Endothelial cell of umbilical vein (primary cell): ENCODE data around the gene NFILZ. TPM values are rescaled to one million over a fixed set of nuclear protein-coding genes. Genes with fewer than 3 reads are reported as not detected.

Experiments
- BruUV-seq: library from RNA; stranded (reverse); fragments of 400-500 nt; replicated peaks from 2 replicates; lab custom pipeline; 2021; lab: Mats Ljungman, UMichigan
- CTCF ChIA-PET: fragments of 300-600, 350-600 bp; sonication (Branson Sonifier 250); formaldehyde crosslinking; loops from one replicate; lab custom pipeline; 2021; ENCODE audit warnings: antibody characterized with exemption, inconsistent platforms; lab: Charles Lee
- POLR2A ChIA-PET: fragments of 300-600, 350-600 bp; sonication (Branson Sonifier 250); formaldehyde crosslinking; loops from one replicate; lab custom pipeline; 2021; ENCODE audit warnings: antibody characterized with exemption, inconsistent platforms; lab: Charles Lee
- DNase-seq: peaks from one replicate; pipeline ENCODE4 v3.0.0-alpha.2; 2011; ENCODE audit warnings: low read depth, low spot score
- FAIRE-seq: peaks from 2 replicates; lab custom pipeline; 2011; peaks lifted over from hg19 to GRCh38; lab: Jason Lieb, UNC
- H2AFZ ChIP-seq: 2 replicates; pipeline ENCODE4 v1.6.0; 2012; ENCODE audit warnings: low read depth, low read length, control low read depth, inconsistent platforms
- H3K27ac ChIP-seq: 2 replicates; pipeline ENCODE4 v1.5.1; 2011; ENCODE audit warnings: low read depth, mild to moderate bottlenecking, control low read depth, low read length, moderate library complexity; ENCODE audit not compliant: insufficient read depth
- H3K27me3 ChIP-seq, 2 experiments: 2 replicates each; pipeline versions ENCODE4 v1.6.0 to v1.6.1; 2011; ENCODE audit warnings: low read length in 2 of 2, mixed read lengths in 1 of 2; ENCODE audit not compliant: control insufficient read depth in 2 of 2, insufficient read depth in 2 of 2
- H3K36me3 ChIP-seq, 2 experiments: 2 replicates in 1 of 2; 3 replicates in 1 of 2; pipeline ENCODE4 v1.5.1; 2011; ENCODE audit warnings: low read length in 2 of 2, mild to moderate bottlenecking in 1 of 2, moderate library complexity in 1 of 2; ENCODE audit not compliant: control insufficient read depth in 2 of 2, insufficient read depth in 2 of 2; ENCODE audit errors: extremely low read depth in 1 of 2
- H3K4me1 ChIP-seq: 3 replicates; pipeline ENCODE4 v1.5.1; 2011; ENCODE audit warnings: mild to moderate bottlenecking, low read length; ENCODE audit not compliant: control insufficient read depth, insufficient read depth; ENCODE audit errors: extremely low read depth
- H3K4me2 ChIP-seq: 2 replicates; pipeline ENCODE4 v1.6.1; 2011; ENCODE audit warnings: low read length, control low read depth, mixed read lengths; ENCODE audit not compliant: insufficient read depth
- H3K4me3 ChIP-seq, 3 experiments: fragments of 200-600 bp in 1 of 3; sonication (generic), shearing (Covaris generic) in 1 of 3; replicated peaks in 1 of 3; 2 replicates each; pipeline ENCODE4 v1.5.1; 2011 to 2016; ENCODE audit warnings: control low read depth in 3 of 3, low read length in 3 of 3, mild to moderate bottlenecking in 2 of 3, inconsistent platforms in 1 of 3, low read depth in 1 of 3, moderate library complexity in 1 of 3; ENCODE audit not compliant: insufficient read depth in 1 of 3
- H3K79me2 ChIP-seq: 2 replicates; pipeline ENCODE4 v1.6.0; 2012; ENCODE audit warnings: low read length, inconsistent platforms; ENCODE audit not compliant: control insufficient read depth, insufficient read depth
- H3K9ac ChIP-seq: replicated peaks from 2 replicates; pipeline ENCODE3; 2011; ENCODE audit warnings: low read length, control low read depth; ENCODE audit not compliant: insufficient read depth; ENCODE audit errors: extremely low read depth
- H3K9me1 ChIP-seq: replicated peaks from 3 replicates; pipeline ENCODE4 v1.6.0; 2011; ENCODE audit warnings: mild to moderate bottlenecking, low read length; ENCODE audit not compliant: control insufficient read depth, insufficient read depth; ENCODE audit errors: extremely low read depth
- H3K9me3 ChIP-seq: replicated peaks from 2 replicates; pipeline ENCODE4 v1.5.1; 2012; ENCODE audit warnings: low read length, inconsistent platforms; ENCODE audit not compliant: control insufficient read depth, insufficient read depth
- H4K20me1 ChIP-seq: replicated peaks from 2 replicates; pipeline ENCODE3; 2011; ENCODE audit warnings: mild to moderate bottlenecking, low read length; ENCODE audit not compliant: control insufficient read depth, insufficient read depth; ENCODE audit errors: extremely low read depth
- FOS ChIP-seq: IDR thresholded peaks from 2 replicates; pipeline ENCODE4 v1.6.1; 2011; ENCODE audit warnings: mild to moderate bottlenecking, low read length, moderate library complexity, borderline replicate concordance; ENCODE audit not compliant: insufficient read depth
- GATA2 ChIP-seq: IDR thresholded peaks from 2 replicates; pipeline ENCODE4 v1.7.0; 2011; ENCODE audit warnings: low read depth, mild to moderate bottlenecking, moderate library complexity, mixed read lengths, low read length; ENCODE audit not compliant: insufficient read length, insufficient read depth
- POLR2AphosphoS5 ChIP-seq: IDR thresholded peaks from 2 replicates; pipeline ENCODE4 v1.6.1; 2012; ENCODE audit warnings: low read depth, mild to moderate bottlenecking, control low read depth, low read length, moderate library complexity; ENCODE audit not compliant: insufficient read depth
- dilution Hi-C: fragments of 300-500 bp; cut with MboI; formaldehyde crosslinking; loops from one replicate; pipeline ENCODE4 v1.15.0; 2019; ENCODE audit warnings: low sequenced_read_pairs; ENCODE audit not compliant: extremely low pct_ligation_motif_present
- intact Hi-C: fragments of 100-400 bp; cut with micrococcal nuclease; formaldehyde crosslinking; loops from one replicate; pipeline ENCODE4 v1.10.0; 2022
- polyA plus RNA-seq, 4 experiments: library from polyadenylated mRNA; depleted of rRNA in 3 of 4; stranded (reverse) in 3 of 4; unstranded in 1 of 4; fragments of >200 nt; gene quantifications; 2 replicates each; pipeline versions ENCODE4 v1.2.1 to v1.2.3, GENCODE V29; 2011 to 2012; ENCODE audit warnings: missing spikeins in 1 of 4
- total RNA-seq: library from RNA; stranded (reverse); gene quantifications from 2 replicates; pipeline ENCODE4 v1.2.3, GENCODE V29; 2021
- TF ChIP-seq, protein P1 (sequence below), 2 donors: IDR thresholded peaks; 1 replicate in 1 of 2; 2 replicates in 1 of 2; pipeline ENCODE4 v1.5.1; 2011; ENCODE audit warnings: low read length in 2 of 2, mild to moderate bottlenecking in 2 of 2, moderate library complexity in 2 of 2, control low read depth in 1 of 2, inconsistent platforms in 1 of 2, low read depth in 1 of 2; ENCODE audit not compliant: insufficient read depth in 1 of 2; ENCODE audit errors: extremely low read depth in 1 of 2
- TF ChIP-seq, protein P2 (sequence below): IDR thresholded peaks from 2 replicates; pipeline ENCODE4 v1.6.1; 2011; ENCODE audit not compliant: insufficient read depth, insufficient read length

NFILZ gene
- total and polyA plus RNA-seq, 2 donors (not counting 3 experiments of a cell fraction or from before 2014, with no cell fraction given) = not detected

DNA sequence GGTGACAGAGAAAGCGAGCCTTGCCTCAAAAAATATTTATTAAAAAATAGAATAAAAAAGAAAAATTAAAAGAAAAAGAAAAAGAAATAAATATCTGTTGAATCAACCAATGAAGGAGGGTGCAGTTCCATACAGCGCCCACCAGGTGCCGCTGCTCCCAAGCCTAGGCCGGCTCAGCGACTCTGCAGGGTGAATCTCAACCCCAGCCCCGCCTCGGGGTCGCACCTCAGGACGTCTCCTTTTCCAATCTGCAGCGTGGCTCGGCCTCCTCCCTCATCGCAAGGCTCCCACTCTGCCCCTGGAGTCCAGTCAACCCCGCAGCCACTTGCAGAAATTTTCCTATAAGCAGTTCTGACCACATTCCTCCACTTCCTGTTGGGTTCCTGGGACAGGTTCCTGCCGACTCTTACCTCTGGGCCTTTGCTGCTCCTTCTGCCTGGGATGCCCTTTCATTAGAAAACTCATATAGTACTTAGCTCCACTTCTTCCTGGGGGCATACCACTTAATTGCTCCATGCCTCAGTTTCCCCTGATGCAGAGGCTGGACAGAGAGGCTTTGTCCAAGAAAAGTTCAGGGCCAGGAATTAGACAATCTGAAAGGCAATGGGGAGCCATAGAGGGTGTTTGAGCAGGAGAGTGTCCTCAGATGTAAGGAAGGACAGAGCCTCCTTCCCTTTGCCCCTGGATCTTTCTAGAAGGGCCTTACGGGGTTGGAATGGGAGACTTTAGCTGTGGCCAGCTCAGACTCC, 24.3 kb downstream of the NFILZ start:
- peak; percentile 37 for FAIRE-seq
- peak; percentile 35 for DNase-seq
- POLR2A ChIA-PET = no interaction called here
- no peak overlapping the region for H3K4me2 ChIP-seq
- H3K79me2 ChIP-seq = no peaks in the 10 kb centered on the region
- no peaks in the 10 kb centered on the region for H3K27me3 ChIP-seq
- H3K9me1 ChIP-seq = no peaks in the 10 kb centered on the region
- H3K9ac ChIP-seq = no peak overlapping the region
- TF ChIP-seq, protein P1, sequence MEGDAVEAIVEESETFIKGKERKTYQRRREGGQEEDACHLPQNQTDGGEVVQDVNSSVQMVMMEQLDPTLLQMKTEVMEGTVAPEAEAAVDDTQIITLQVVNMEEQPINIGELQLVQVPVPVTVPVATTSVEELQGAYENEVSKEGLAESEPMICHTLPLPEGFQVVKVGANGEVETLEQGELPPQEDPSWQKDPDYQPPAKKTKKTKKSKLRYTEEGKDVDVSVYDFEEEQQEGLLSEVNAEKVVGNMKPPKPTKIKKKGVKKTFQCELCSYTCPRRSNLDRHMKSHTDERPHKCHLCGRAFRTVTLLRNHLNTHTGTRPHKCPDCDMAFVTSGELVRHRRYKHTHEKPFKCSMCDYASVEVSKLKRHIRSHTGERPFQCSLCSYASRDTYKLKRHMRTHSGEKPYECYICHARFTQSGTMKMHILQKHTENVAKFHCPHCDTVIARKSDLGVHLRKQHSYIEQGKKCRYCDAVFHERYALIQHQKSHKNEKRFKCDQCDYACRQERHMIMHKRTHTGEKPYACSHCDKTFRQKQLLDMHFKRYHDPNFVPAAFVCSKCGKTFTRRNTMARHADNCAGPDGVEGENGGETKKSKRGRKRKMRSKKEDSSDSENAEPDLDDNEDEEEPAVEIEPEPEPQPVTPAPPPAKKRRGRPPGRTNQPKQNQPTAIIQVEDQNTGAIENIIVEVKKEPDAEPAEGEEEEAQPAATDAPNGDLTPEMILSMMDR (IDR thresholded peaks at IDR 0.05; ENCODE audit: extremely low read depth in 1 of 2, insufficient read depth in 1 of 2, low read depth in 1 of 2, low read length in 2 of 2) = peak; percentile 87 to 89
- TF ChIP-seq FOS = no peak
- no peak for TF ChIP-seq POLR2AphosphoS5
- TF ChIP-seq, protein P2, sequence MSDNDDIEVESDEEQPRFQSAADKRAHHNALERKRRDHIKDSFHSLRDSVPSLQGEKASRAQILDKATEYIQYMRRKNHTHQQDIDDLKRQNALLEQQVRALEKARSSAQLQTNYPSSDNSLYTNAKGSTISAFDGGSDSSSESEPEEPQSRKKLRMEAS = no peak
- no peak for TF ChIP-seq GATA2
- no peaks in the 10 kb centered on the region for H3K9me3 ChIP-seq
- no peaks in the 10 kb centered on the region for H3K4me1 ChIP-seq
- CTCF ChIA-PET = interaction anchor here (0.7 to 1.6 kb wide), 17 partner anchors 10 to 551 kb away, joined by 3 to 16 read pairs (median 4); no protein-coding TSS in a partner anchor
- no peak overlapping the region for H3K4me3 ChIP-seq
- intact Hi-C loops = loop anchor here (1.0 kb wide), 3 partner anchors 40 to 426 kb away; no protein-coding TSS in a partner anchor
- H3K36me3 ChIP-seq = no peaks in the 10 kb centered on the region
- H3K27ac ChIP-seq = no peak overlapping the region
- no TSS peak for BruUV-seq
- dilution Hi-C loops = no loop called here
- H4K20me1 ChIP-seq = no peaks in the 10 kb centered on the region
- H2AFZ ChIP-seq = peak overlapping the region; percentile 25
